Measurements from ENCODE around the gene ZSWIM1. TPM values are rescaled to one million over a fixed set of nuclear protein-coding genes. Genes with fewer than 3 reads are reported as not detected.
A peak's percentile ranks its signal among the peaks of the same experiment; 100 is the strongest.

ZSWIM1 gene
- total and polyA plus RNA-seq, 2 of the 13 experiments (the other 11 are each of a cell fraction or from before 2014, with no cell fraction given), result 9.5 to 11.7 TPM

DNA sequence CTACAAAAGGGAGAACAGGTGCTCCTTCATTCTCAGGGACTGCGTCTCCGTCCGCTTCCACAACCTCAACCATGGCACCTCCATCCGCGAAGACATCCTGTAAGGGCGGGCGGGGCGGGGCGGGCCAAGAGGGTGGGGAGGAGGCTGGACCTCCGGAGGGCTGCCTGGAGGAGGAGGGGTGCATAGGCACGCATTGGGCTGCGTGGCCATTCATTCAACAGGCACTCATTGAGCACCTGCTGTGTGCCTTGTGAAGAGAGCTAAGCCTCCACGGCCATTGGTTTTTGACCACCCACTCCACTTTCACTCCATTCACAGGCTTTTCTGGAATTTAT, 23.2 kb upstream of the ZSWIM1 start (continued):
- TF ChIP-seq MYC (CRISPR knock-in tag; IDR thresholded peaks at IDR 0.05; ENCODE audit: borderline replicate concordance) (0 out of 2 replicates have a peak, but pooled peaks have one; percentile 10), HNF1B (CRISPR knock-in tag; IDR thresholded peaks at IDR 0.05) (no peak), ZNF558 (CRISPR knock-in tag; IDR thresholded peaks at IDR 0.05; ENCODE audit: borderline replicate concordance) (0 out of 2 replicates have a peak, but pooled peaks have one; percentile 4), ZNF274 (CRISPR knock-in tag; IDR thresholded peaks at IDR 0.05) (0 out of 2 replicates have a peak, but pooled peaks have one; percentile 11), SIN3B (IDR thresholded peaks at IDR 0.05; ENCODE audit: low read length) (0 out of 2 replicates have a peak, but pooled peaks have one; percentile 13), ZNF530 (CRISPR knock-in tag; IDR thresholded peaks at IDR 0.05; ENCODE audit: low read depth) (0 out of 2 replicates have a peak, but pooled peaks have one; percentile 16), ZMYM3 (CRISPR knock-in tag; IDR thresholded peaks at IDR 0.05) (peak; percentile 27; the same call in 1 of the 2 replicates), ATF3 (CRISPR knock-in tag; IDR thresholded peaks at IDR 0.05) (no peak), ZNF770 (CRISPR knock-in tag; IDR thresholded peaks at IDR 0.05) (peak; percentile 6; the same call in 1 of the 2 replicates), ZNF749 (CRISPR knock-in tag; IDR thresholded peaks at IDR 0.05; ENCODE audit: borderline replicate concordance) (0 out of 2 replicates have a peak, but pooled peaks have one; percentile 15), ZFP91 (CRISPR knock-in tag; IDR thresholded peaks at IDR 0.05; ENCODE audit: borderline replicate concordance) (0 out of 2 replicates have a peak, but pooled peaks have one; percentile 11), ZNF691 (CRISPR knock-in tag; IDR thresholded peaks at IDR 0.05; ENCODE audit: borderline replicate concordance, low read depth) (0 out of 2 replicates have a peak, but pooled peaks have one; percentile 5), ZNF773 (CRISPR knock-in tag; IDR thresholded peaks at IDR 0.05; ENCODE audit: borderline replicate concordance) (peak; percentile 15; the same call in 1 of the 2 replicates), ZBTB38 (CRISPR knock-in tag; IDR thresholded peaks at IDR 0.05) (peak; percentile 30; the same call in 1 of the 2 replicates)
- TF ChIP-seq, protein P1, sequence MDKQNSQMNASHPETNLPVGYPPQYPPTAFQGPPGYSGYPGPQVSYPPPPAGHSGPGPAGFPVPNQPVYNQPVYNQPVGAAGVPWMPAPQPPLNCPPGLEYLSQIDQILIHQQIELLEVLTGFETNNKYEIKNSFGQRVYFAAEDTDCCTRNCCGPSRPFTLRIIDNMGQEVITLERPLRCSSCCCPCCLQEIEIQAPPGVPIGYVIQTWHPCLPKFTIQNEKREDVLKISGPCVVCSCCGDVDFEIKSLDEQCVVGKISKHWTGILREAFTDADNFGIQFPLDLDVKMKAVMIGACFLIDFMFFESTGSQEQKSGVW (CRISPR knock-in tag; IDR thresholded peaks at IDR 0.05; ENCODE audit: borderline replicate concordance), result no peak
- TF ChIP-seq, protein P2, sequence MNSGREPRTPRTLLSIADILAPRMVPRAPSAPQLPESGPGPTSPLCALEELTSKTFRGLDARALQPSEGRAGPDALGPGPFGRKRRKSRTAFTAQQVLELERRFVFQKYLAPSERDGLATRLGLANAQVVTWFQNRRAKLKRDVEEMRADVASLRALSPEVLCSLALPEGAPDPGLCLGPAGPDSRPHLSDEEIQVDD (CRISPR knock-in tag; IDR thresholded peaks at IDR 0.05; ENCODE audit: borderline replicate concordance), result 0 out of 2 replicates have a peak, but pooled peaks have one; percentile 53
